GM12878 (cell line): ENCODE data around the gene MYB. TPM values are rescaled to one million over a fixed set of nuclear protein-coding genes. Genes with fewer than 3 reads are reported as not detected.
A peak's percentile ranks its signal among the peaks of the same experiment; 100 is the strongest.

Experiments
- ATAC-seq: fragments of 200-7000 bp; cut with Tn5 transposase; 3 replicates; pipeline ENCODE4 v1.9.1; 2020; ENCODE audit warnings: mild to moderate bottlenecking, moderate library complexity
- BruUV-seq: library from RNA; stranded (reverse); fragments of 400-500 nt; replicated peaks from 2 replicates; lab custom pipeline; 2021; lab: Mats Ljungman, UMichigan
- CTCF ChIA-PET: fragments of 300-600 bp; sonication (Branson Sonifier 250); formaldehyde crosslinking; extraction: SDS; loops from one replicate; lab custom pipeline; 2021; ENCODE audit warnings: inconsistent platforms; lab: Yijun Ruan, JAX
- POLR2A ChIA-PET: fragments of 350-600 bp; formaldehyde crosslinking; extraction: SDS; loops from one replicate; lab custom pipeline; 2021; ENCODE audit warnings: inconsistent platforms; lab: Charles Lee
- RAD21 ChIA-PET: fragments of 300-600 bp; sonication (Branson Sonifier 250); formaldehyde crosslinking; loops from one replicate; lab custom pipeline; 2023; ENCODE audit warnings: antibody characterized with exemption; ENCODE audit not compliant: unreplicated experiment; lab: Charles Lee
- SMC1A ChIA-PET: fragments of 300-600 bp; sonication (Branson Sonifier 250); formaldehyde crosslinking; loops from one replicate; lab custom pipeline; 2023; ENCODE audit not compliant: unreplicated experiment, uncharacterized antibody; lab: Charles Lee
- DNase-seq: peaks from one replicate; pipeline ENCODE4 v3.0.0-alpha.2; 2011; ENCODE audit warnings: low read depth, low spot score
- FAIRE-seq: peaks from 3 replicates; lab custom pipeline; 2011; peaks lifted over from hg19 to GRCh38; lab: Jason Lieb, UNC
- H2AFZ ChIP-seq: 2 replicates; pipeline ENCODE4 v1.6.0; 2011; ENCODE audit warnings: low read depth, low read length, control low read depth; ENCODE audit not compliant: control insufficient read depth
- H3K27ac ChIP-seq: 2 replicates; pipeline ENCODE4 v1.5.1; 2011; ENCODE audit warnings: control low read depth; ENCODE audit not compliant: control insufficient read depth, insufficient read depth
- H3K27me3 ChIP-seq, 2 experiments: replicated peaks in 1 of 2; 2 replicates each; pipeline versions ENCODE4 v1.6.0 to v1.6.1; 2011; ENCODE audit warnings: low read length in 1 of 2; ENCODE audit not compliant: control insufficient read depth in 2 of 2, insufficient read depth in 2 of 2
- H3K36me3 ChIP-seq, 2 experiments: 2 replicates each; pipeline ENCODE4 v1.5.1; 2011; ENCODE audit warnings: low read length in 1 of 2; ENCODE audit not compliant: control insufficient read depth in 2 of 2, insufficient read depth in 2 of 2
- H3K4me1 ChIP-seq: 2 replicates; pipeline ENCODE4 v1.6.1; 2011; ENCODE audit warnings: mild to moderate bottlenecking, low read length, moderate library complexity, mixed read lengths; ENCODE audit not compliant: control insufficient read depth, insufficient read depth
- H3K4me2 ChIP-seq: 2 replicates; pipeline ENCODE4 v1.6.0; 2011; ENCODE audit warnings: control low read depth; ENCODE audit not compliant: control insufficient read depth, insufficient read depth
- H3K4me3 ChIP-seq: fragments of 200-600 bp; sonication (generic); 2 replicates; pipeline ENCODE4 v1.5.1; 2016
- H3K79me2 ChIP-seq: 2 replicates; pipeline ENCODE4 v1.6.0; 2011; ENCODE audit warnings: low read length; ENCODE audit not compliant: control insufficient read depth, insufficient read depth
- H3K9ac ChIP-seq: 2 replicates; pipeline ENCODE4 v1.8.0; 2011; ENCODE audit warnings: low read length, control low read depth, mixed read lengths; ENCODE audit not compliant: control insufficient read depth, insufficient read depth
- H3K9me3 ChIP-seq: replicated peaks from 3 replicates; pipeline ENCODE4 v1.5.1; 2011; ENCODE audit warnings: mild to moderate bottlenecking, low read length; ENCODE audit not compliant: control insufficient read depth, insufficient read depth
- H4K20me1 ChIP-seq: 2 replicates; pipeline ENCODE4 v1.6.0; 2011; ENCODE audit not compliant: control insufficient read depth, insufficient read depth
- ASH2L ChIP-seq: fragments of 300-600, 200-600 bp; sonication (generic); IDR thresholded peaks from 2 replicates; pipeline ENCODE4 v1.6.1; 2017; ENCODE audit warnings: low read depth, mild to moderate bottlenecking, borderline replicate concordance
- DPF2 ChIP-seq: fragments of 450-650 bp; IDR thresholded peaks from 2 replicates; pipeline ENCODE4 v1.6.1; 2017; ENCODE audit warnings: mild to moderate bottlenecking
- ELK1 ChIP-seq: IDR thresholded peaks from 2 replicates; pipeline ENCODE4 v1.6.1; 2012; ENCODE audit warnings: low read depth, low read length, improper control_type of control experiment
- HCFC1 ChIP-seq: fragments of 150-350 bp; IDR thresholded peaks from 2 replicates; pipeline ENCODE4 v1.6.1; 2014; ENCODE audit warnings: low read length
- IKZF2 ChIP-seq, 2 experiments: fragments of 450-650 bp; IDR thresholded peaks; 2 replicates each; pipeline ENCODE4 v1.6.1; 2017; ENCODE audit warnings: mild to moderate bottlenecking in 2 of 2, moderate library complexity in 2 of 2
- MEF2A ChIP-seq: IDR thresholded peaks from 2 replicates; pipeline ENCODE4 v1.6.1; 2011; ENCODE audit warnings: low read depth, mild to moderate bottlenecking, low read length, moderate library complexity; ENCODE audit not compliant: insufficient read depth
- PAX8 ChIP-seq: fragments of 450-650 bp; IDR thresholded peaks from 2 replicates; pipeline ENCODE4 v1.6.1; 2017; ENCODE audit warnings: mild to moderate bottlenecking, moderate library complexity
- SMC3 ChIP-seq: IDR thresholded peaks from 2 replicates; pipeline ENCODE4 v1.6.1; 2011; ENCODE audit warnings: low read length, improper control_type of control experiment, borderline replicate concordance
- ZSCAN29 ChIP-seq: fragments of 450-650 bp; IDR thresholded peaks from 2 replicates; pipeline ENCODE4 v1.6.1; 2017; ENCODE audit warnings: mild to moderate bottlenecking, moderate library complexity
- WGBS: methylation state at CpG from one replicate; pipeline ENCODE4 v1.1.6; 2016; ENCODE audit warnings: low lambda C conversion rate; ENCODE audit not compliant: insufficient replicate concordance, insufficient coverage; ENCODE audit errors: missing lambda C conversion rate; 5-methylcytosine and 5-hydroxymethylcytosine counted together
- in situ Hi-C: fragments of 300-500 bp; cut with MboI; formaldehyde crosslinking; loops from 9 replicates; pipeline ENCODE4 v1.14.3; 2018; ENCODE audit warnings: mixed read lengths
- intact Hi-C: fragments of 100-400 bp; cut with micrococcal nuclease; formaldehyde crosslinking; loops from one replicate; pipeline ENCODE4 v1.14.2; 2022; ENCODE audit not compliant: unreplicated experiment
- polyA plus RNA-seq, 11 experiments: library from polyadenylated mRNA; depleted of rRNA in 4 of 11; unstranded in 6 of 11; stranded (reverse) in 5 of 11; fragments of >200 nt; fragmentation: Nextera tagmentation in 4 of 11; fragmentation: Illumina TruSeq in 1 of 11; extraction: Ambion mirVana in 4 of 11; extraction: Trizol in 1 of 11; gene quantifications; 1 replicate in 1 of 11; 2 replicates in 10 of 11; pipeline versions ENCODE4 v1.2.1 to v1.2.3, GENCODE V29; 2011 to 2016; ENCODE audit warnings: inconsistent platforms in 2 of 11, missing spikeins in 2 of 11, low read depth in 1 of 11
- total RNA-seq, 4 experiments: library from RNA; depleted of rRNA in 3 of 4; stranded (reverse); fragments of >200 nt in 3 of 4; fragmentation: Illumina TruSeq in 1 of 4; extraction: Trizol in 1 of 4; gene quantifications; 2 replicates each; pipeline versions ENCODE4 v1.2.1 to v1.2.3, GENCODE V29; 2013 to 2021
- TF ChIP-seq, protein P1 (sequence below): fragments of 450-650 bp; IDR thresholded peaks from 2 replicates; pipeline ENCODE4 v1.6.1; 2017; ENCODE audit warnings: mild to moderate bottlenecking, moderate library complexity
- TF ChIP-seq, protein P2 (sequence below): fragments of 450-650 bp; formaldehyde crosslinking; IDR thresholded peaks from 2 replicates; pipeline ENCODE4 v1.4.0; 2020; ENCODE audit warnings: mild to moderate bottlenecking, moderate library complexity
- TF ChIP-seq, protein P3 (sequence below): IDR thresholded peaks from 2 replicates; pipeline ENCODE4 v1.6.1; 2011; ENCODE audit warnings: borderline replicate concordance, low read depth, mild to moderate bottlenecking, moderate library complexity, mixed read lengths, low read length; ENCODE audit not compliant: insufficient read depth; ENCODE audit errors: extremely low read length

The MYB gene
- total and polyA plus RNA-seq, 10 of the 15 experiments (the other 5 are each of a cell fraction or from before 2014, with no cell fraction given), result 7.0 to 29.8 (median 21.5) TPM

DNA sequence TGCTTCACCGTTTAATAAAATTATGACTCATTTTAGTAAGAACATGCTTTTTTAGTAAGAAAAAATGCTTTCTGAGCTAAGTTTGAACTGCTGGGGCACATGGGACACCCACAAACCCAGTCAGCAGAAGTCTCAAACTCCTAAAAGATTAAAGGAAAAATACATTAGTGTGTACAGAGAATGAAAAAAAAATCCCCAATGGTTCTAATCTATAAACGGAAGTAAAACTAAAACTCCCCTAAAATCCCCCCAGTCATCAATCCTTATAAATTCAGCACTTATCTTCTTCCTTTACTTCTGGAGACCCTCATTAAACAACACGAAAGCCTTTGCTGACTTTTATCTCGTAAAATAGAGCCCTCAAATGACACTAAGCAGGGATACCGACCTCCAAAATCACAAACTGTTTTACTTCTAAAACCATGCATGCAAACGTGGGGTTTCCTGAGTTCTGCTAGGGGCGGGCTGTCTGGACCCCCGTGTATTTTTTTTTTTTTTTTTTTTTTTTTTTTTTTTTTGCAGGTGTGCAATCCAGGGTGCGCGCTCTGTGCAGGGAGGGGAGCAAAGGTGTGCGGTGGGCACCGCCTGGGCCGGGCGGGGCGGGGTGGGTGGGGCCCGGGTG, 1.1 kb upstream of the MYB start:
- Histone ChIP-seq H4K20me1 (no peaks in the 10 kb centered on the region), H3K4me2 (peak overlapping the region; percentile 58), H3K36me3 (no peaks in the 10 kb centered on the region; a peak in 1 of 4 replicates), H3K79me2 (peaks cover 35% of the 10 kb centered on the region), H3K9ac (0 out of 2 replicates have a peak overlapping the region, but pooled peaks have one; percentile 28), H3K27ac (peak overlapping the region; percentile 79), H3K27me3 (no peaks in the 10 kb centered on the region), H3K4me3 (peak overlapping the region; percentile 62), H3K9me3 (no peaks in the 10 kb centered on the region), H3K4me1 (peaks cover 24% of the 10 kb centered on the region), H2AFZ (peak overlapping the region; percentile 35)
- WGBS, result 0% methylated on average over 8 of the region's 16 CpGs
- CTCF ChIA-PET, result interaction anchor here (1.4 to 12.3 kb wide), 6 partner anchors 18 to 94 kb away, joined by 3 to 149 read pairs (median 5); no protein-coding TSS in a partner anchor
- intact Hi-C loops, result loop anchor here (5.0 kb wide), 1 partner anchor 128 kb away; the partner anchor contains the start of gene HBS1L
- RAD21 ChIA-PET, result interaction anchor here (1.0 to 8.1 kb wide), 9 partner anchors 16 to 242 kb away, joined by 3 to 98 read pairs (median 4); no protein-coding TSS in a partner anchor
- BruUV-seq, result TSS peak; percentile 52
- SMC1A ChIA-PET, result interaction anchor here (0.9 to 12.3 kb wide), 7 partner anchors 12 to 172 kb away, joined by 3 to 133 read pairs (median 5); no protein-coding TSS in a partner anchor
- FAIRE-seq (no peak), ATAC-seq (0 out of 3 replicates have a peak, but pooled peaks have one; percentile 1), DNase-seq (no peak)
- in situ Hi-C loops, result loop anchor here (5.0 kb wide), 1 partner anchor 168 kb away; no protein-coding TSS in a partner anchor
- POLR2A ChIA-PET, result interaction anchor here (0.8 to 5.3 kb wide), 8 partner anchors 11 to 176 kb away, joined by 3 to 52 read pairs (median 6); no protein-coding TSS in a partner anchor
- no peak for TF ChIP-seq ZSCAN29
- TF ChIP-seq, protein P1, sequence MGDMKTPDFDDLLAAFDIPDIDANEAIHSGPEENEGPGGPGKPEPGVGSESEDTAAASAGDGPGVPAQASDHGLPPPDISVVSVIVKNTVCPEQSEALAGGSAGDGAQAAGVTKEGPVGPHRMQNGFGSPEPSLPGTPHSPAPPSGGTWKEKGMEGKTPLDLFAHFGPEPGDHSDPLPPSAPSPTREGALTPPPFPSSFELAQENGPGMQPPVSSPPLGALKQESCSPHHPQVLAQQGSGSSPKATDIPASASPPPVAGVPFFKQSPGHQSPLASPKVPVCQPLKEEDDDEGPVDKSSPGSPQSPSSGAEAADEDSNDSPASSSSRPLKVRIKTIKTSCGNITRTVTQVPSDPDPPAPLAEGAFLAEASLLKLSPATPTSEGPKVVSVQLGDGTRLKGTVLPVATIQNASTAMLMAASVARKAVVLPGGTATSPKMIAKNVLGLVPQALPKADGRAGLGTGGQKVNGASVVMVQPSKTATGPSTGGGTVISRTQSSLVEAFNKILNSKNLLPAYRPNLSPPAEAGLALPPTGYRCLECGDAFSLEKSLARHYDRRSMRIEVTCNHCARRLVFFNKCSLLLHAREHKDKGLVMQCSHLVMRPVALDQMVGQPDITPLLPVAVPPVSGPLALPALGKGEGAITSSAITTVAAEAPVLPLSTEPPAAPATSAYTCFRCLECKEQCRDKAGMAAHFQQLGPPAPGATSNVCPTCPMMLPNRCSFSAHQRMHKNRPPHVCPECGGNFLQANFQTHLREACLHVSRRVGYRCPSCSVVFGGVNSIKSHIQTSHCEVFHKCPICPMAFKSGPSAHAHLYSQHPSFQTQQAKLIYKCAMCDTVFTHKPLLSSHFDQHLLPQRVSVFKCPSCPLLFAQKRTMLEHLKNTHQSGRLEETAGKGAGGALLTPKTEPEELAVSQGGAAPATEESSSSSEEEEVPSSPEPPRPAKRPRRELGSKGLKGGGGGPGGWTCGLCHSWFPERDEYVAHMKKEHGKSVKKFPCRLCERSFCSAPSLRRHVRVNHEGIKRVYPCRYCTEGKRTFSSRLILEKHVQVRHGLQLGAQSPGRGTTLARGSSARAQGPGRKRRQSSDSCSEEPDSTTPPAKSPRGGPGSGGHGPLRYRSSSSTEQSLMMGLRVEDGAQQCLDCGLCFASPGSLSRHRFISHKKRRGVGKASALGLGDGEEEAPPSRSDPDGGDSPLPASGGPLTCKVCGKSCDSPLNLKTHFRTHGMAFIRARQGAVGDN, result no peak
- no peak for TF ChIP-seq SMC3
- TF ChIP-seq, protein P2, sequence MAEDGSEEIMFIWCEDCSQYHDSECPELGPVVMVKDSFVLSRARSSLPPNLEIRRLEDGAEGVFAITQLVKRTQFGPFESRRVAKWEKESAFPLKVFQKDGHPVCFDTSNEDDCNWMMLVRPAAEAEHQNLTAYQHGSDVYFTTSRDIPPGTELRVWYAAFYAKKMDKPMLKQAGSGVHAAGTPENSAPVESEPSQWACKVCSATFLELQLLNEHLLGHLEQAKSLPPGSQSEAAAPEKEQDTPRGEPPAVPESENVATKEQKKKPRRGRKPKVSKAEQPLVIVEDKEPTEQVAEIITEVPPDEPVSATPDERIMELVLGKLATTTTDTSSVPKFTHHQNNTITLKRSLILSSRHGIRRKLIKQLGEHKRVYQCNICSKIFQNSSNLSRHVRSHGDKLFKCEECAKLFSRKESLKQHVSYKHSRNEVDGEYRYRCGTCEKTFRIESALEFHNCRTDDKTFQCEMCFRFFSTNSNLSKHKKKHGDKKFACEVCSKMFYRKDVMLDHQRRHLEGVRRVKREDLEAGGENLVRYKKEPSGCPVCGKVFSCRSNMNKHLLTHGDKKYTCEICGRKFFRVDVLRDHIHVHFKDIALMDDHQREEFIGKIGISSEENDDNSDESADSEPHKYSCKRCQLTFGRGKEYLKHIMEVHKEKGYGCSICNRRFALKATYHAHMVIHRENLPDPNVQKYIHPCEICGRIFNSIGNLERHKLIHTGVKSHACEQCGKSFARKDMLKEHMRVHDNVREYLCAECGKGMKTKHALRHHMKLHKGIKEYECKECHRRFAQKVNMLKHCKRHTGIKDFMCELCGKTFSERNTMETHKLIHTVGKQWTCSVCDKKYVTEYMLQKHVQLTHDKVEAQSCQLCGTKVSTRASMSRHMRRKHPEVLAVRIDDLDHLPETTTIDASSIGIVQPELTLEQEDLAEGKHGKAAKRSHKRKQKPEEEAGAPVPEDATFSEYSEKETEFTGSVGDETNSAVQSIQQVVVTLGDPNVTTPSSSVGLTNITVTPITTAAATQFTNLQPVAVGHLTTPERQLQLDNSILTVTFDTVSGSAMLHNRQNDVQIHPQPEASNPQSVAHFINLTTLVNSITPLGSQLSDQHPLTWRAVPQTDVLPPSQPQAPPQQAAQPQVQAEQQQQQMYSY (CRISPR knock-in tag), result no peak
- TF ChIP-seq HCFC1, result no peak
- TF ChIP-seq, protein P3, sequence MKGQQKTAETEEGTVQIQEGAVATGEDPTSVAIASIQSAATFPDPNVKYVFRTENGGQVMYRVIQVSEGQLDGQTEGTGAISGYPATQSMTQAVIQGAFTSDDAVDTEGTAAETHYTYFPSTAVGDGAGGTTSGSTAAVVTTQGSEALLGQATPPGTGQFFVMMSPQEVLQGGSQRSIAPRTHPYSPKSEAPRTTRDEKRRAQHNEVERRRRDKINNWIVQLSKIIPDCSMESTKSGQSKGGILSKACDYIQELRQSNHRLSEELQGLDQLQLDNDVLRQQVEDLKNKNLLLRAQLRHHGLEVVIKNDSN, result no peak
- TF ChIP-seq ASH2L, result no peak
- TF ChIP-seq DPF2, result peak; percentile 20; the same call in 1 of the 2 replicates
- peak; percentile 68 to 71 for TF ChIP-seq IKZF2 (IDR thresholded peaks at IDR 0.05)
- peak; percentile 67; the same call in 1 of the 2 replicates for TF ChIP-seq PAX8
- TF ChIP-seq MEF2A, result peak; percentile 82
- TF ChIP-seq ELK1, result no peak
